ELR (cell line): Measurements from ENCODE around the gene OCIAD1.
"Not testable (repeated sequence)": the region's sequence is repeated elsewhere in the genome, so short reads cannot be mapped to it uniquely, and the experiment has no call there.

Experiments
- DNase-seq: peaks from one replicate; pipeline ENCODE4 v3.0.0-alpha.2; 2015; ENCODE audit warnings: low read depth

OCIAD1 gene

GRCh38 chr4:48830706-48831531 lies at the start of gene OCIAD1:
Gene OCIAD1, plus strand, starts transcription at chr4:48831088. Its CDS starts 1,537 bp downstream, at chr4:48832625.
- peak; percentile 99 for DNase-seq

- DNase-seq = no peak
Measured at GRCh38 chr4:48781968-48782367, 48.9 kb upstream of the OCIAD1 start.

- DNase-seq = no peak
Measured at GRCh38 chr4:48785302-48785701, 45.6 kb upstream of the OCIAD1 start.

GRCh38 chr4:48786549-48786948 lies 44.3 kb upstream of the OCIAD1 start:
- DNase-seq = no peak

GRCh38 chr4:48787056-48787455 lies 43.8 kb upstream of the OCIAD1 start:
- DNase-seq = no peak

GRCh38 chr4:48790561-48790960 lies 40.3 kb upstream of the OCIAD1 start:
- no peak for DNase-seq

GRCh38 chr4:48791313-48791712 lies 39.6 kb upstream of the OCIAD1 start:
- no peak for DNase-seq

GRCh38 chr4:48792348-48793006 lies 38.4 kb upstream of the OCIAD1 start:
- no peak for DNase-seq

GRCh38 chr4:48795108-48795507 lies 35.8 kb upstream of the OCIAD1 start:
- no peak for DNase-seq

- DNase-seq = no peak
Measured at GRCh38 chr4:48796191-48796926, 34.5 kb upstream of the OCIAD1 start.

GRCh38 chr4:48796927-48797679 lies 33.8 kb upstream of the OCIAD1 start:
- DNase-seq = no peak

- DNase-seq = no peak
Measured at GRCh38 chr4:48798117-48798516, 32.8 kb upstream of the OCIAD1 start.

GRCh38 chr4:48799157-48799556 lies 31.7 kb upstream of the OCIAD1 start:
- DNase-seq = peak; percentile 46

- not testable (repeated sequence) for DNase-seq
Measured at GRCh38 chr4:48800155-48800554, 30.7 kb upstream of the OCIAD1 start.

- DNase-seq = no peak
Measured at GRCh38 chr4:48801016-48801715, 29.7 kb upstream of the OCIAD1 start.

GRCh38 chr4:48804584-48805301 lies 26.1 kb upstream of the OCIAD1 start:
- no peak for DNase-seq

GRCh38 chr4:48812866-48813265 lies 18.0 kb upstream of the OCIAD1 start:
- no peak for DNase-seq

- DNase-seq = no peak
Measured at GRCh38 chr4:48813964-48814363, 16.9 kb upstream of the OCIAD1 start.

GRCh38 chr4:48815483-48815882 lies 15.4 kb upstream of the OCIAD1 start:
- DNase-seq = no peak

GRCh38 chr4:48816297-48816696 lies 14.6 kb upstream of the OCIAD1 start:
- not testable (repeated sequence) for DNase-seq

GRCh38 chr4:48816971-48817370 lies 13.9 kb upstream of the OCIAD1 start:
- no peak for DNase-seq
